ENCODE measurements around the gene GRID1.
A peak's percentile ranks its signal among the peaks of the same experiment; 100 is the strongest.

The GRID1 gene

DNA sequence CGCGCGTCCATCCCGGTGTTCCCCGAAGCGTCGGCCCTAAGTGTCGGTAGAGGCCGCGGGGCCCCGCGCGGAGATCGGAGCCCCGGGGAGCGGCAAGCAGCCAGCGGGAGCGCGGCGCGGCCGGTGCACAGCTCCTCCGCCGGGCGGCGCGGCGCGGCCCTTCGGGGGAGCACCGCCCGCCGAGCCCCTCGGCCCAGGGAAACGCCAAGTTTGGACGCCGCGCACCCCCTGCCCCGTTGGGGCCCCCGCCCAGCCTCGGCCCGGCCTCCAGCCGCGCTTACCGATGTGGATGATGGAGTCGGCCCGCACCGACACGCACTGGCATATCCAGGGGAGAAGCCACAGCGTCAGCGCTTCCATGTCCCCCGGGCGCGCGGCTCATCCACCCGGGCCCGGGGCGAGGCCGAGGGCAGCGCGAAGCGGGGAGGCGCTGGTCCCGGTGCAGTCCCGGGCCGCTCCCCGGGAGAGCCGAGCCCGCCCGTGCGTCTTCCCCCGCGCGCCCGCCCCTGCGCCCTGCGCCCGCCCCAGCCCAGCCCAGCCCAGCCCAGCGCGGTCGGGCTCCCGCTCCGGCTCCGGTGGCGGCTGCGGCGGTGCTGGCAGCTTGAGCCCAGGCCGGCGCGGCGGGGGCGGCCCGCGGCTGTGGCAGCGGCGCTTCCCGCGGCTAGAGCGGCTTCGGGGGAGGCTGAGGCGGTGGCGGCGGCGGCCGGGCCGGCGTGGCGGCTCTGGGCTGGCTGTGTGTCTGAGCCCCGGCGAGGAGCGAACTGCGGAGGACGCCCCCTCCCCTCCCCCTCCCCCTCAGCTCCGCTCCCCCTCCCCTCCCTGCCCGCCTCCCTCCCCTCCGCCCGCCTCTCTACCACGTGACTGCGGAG, at the start of gene GRID1:
TSS of gene GRID1 (minus strand) at position 763 of the 869 bp plus-strand sequence.
- DNase-seq, result no peak

DNA sequence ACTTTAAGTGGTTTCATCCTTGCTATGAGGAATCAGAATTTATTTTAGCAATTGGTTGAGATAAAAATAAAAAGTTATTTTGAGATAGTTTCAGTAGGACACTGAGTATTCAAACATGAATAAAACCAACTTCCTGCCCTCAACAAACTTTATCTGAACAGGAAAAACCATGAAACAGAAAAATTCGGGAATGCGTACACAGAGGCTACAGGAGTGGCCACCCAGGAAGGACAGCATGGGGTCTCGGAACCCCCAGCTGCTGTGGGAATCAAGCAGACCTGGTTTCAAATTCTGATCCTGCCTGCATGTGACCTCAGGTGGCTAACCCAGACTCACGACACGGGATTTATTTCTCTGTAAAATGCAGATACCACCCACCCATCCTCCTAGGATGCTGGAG, 49.0 kb upstream of the GRID1 start:
- DNase-seq, result no peak

DNA sequence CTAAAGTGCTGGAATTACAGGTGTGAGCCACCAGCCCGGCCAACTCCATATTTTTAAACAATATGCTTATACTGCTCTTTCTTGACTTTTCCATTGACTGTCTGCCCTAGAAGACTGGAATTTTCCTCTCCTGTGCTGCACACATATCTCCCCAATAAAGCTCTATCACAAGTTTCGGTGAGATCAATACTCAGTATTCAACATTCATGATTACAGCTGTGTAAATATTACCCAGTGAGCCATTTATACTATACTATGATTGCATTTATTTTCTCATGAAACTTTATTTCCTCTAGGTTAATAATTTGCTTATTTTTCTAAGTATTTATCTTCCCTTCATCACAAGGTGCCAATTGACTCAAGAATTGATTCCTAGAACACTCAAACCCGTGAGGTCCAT, 48.5 kb upstream of the GRID1 start:
- DNase-seq, result no peak

DNA sequence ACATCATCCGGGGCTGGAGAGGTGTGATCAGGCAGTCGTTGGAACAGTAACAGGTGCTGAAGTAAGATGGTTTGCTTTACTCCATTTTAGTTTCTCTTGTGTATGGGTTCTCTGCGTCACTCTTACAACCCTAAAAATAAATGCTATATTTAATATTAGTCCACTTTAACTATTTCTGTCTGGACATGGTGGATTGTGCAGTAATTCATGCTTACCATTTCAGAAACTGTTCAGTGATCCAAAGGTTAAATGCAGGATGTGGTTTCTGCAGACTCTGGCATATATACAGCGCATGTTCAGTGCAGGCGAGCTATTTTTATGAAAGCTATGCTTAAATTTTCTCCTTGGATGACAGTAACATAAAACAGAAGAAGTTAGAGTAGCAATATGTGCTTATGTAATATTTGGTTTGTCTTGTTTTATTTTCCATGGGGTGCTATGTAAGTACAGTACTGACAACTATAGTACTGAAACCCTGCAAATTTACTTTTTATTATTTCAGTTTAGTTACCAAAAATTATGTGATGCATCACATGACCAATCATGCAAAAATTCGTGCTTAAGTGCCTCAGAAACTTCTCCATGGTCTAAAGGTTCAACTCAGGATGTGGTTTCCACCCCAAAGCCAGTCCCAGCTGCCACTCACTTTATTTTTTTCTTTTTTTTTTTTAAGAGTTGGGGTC, 46.6 kb upstream of the GRID1 start:
- DNase-seq, result peak; percentile 30 to 39

DNA sequence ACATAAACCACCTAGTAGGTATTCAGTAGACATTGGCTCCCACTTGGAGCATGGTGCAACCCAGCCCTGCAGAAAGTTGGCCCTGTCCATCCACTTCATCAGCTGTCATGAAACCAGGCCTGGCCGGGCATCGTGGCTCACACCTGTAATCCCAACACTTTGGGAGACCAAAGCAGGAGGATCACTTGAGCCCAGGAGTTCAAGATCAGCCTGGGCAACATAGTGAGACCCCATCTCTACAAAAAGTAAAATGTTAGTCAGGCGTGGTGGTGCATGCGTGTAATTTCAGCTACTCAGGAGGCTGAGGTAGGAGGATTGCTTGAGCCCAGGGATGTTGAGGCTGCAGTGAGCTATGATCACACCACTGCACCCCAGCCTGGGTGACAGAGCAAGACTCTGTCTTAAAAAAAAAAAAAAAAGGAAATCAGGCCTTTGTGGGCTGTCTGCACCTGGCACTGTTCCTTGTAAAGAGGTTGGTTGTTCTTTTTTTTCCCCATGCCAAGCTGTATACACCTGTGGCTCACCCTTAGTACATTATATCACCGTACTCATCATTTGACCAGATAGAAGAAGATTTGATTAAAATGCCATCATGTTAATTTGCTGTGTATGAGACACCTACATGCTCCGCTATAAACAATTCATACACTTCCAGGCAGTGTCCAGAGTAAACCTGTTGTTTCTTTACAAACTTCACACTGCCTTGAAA, 45.4 kb upstream of the GRID1 start:
- no peak for DNase-seq

DNA sequence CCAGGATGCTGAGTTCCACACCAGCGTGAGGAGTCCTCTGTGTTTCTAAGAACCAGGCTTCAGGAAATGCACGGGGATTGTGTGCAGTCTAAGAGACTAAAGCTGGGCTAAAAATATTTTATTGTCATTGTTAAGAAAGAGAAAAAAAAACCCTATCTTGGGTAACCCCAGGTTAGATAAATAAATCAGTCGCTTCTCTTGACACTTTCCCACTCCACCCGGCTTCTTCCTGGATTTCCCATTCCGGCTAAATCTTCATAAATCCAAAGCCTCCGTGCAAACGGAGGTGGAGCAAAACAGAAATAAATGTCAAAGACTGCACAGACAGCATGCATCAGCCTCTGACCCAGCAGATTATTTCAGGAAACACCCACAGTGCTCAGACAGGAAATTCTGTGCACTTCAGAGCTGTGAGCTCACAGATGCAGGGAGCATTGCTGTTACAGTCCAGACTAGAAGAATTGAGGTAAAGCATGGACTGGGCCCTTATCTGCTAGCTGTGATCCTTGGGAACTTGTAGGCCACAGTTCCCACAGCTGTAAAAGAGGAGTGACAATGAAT, 44.8 kb upstream of the GRID1 start:
- DNase-seq, result peak; percentile 24 to 56

DNA sequence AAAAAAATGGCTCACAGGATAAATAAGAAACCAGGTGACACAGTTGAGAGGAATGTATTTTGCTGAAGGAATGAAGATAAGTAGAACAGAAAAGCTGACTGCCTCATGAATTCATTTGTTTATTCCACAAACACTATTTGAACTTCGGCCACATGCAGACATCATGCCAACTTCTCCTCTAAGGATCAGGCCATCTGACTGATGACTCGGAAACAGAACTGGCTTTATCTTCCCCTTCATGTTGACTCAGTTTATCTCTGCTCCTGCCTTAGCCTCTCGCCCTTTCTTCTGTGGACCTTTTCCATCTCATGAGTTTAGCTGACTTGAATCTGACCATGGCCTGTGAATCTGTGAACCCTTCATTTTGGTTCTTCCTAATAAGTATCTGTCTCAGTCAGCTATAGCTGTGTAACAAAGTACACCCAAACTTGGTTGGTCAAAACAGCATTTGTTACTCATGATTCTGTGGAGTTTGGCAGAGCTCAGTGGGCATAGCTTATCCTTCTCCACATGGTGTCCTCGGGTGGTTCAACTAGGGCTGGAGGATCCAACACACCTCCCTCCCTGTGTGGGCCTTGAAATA, 44.0 kb upstream of the GRID1 start:
- DNase-seq, result no peak

DNA sequence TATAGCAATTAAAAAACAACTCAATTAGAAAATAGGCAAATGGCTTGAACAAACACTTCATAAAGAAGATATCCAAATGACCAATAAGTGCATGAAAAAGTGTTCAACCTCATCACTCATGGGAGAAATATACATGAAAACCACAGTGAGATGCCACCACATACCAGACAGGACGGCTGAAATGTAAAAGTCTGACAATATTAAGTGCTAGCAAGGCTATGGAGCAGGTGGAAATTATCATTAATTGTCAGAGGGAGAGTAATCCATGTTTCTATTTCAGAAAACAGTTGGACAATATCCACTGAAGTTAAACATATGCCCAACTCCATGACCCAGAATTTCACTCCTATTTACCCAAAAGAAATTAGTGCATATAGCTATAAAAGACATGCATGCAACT, 42.6 kb upstream of the GRID1 start:
- DNase-seq, result no peak

DNA sequence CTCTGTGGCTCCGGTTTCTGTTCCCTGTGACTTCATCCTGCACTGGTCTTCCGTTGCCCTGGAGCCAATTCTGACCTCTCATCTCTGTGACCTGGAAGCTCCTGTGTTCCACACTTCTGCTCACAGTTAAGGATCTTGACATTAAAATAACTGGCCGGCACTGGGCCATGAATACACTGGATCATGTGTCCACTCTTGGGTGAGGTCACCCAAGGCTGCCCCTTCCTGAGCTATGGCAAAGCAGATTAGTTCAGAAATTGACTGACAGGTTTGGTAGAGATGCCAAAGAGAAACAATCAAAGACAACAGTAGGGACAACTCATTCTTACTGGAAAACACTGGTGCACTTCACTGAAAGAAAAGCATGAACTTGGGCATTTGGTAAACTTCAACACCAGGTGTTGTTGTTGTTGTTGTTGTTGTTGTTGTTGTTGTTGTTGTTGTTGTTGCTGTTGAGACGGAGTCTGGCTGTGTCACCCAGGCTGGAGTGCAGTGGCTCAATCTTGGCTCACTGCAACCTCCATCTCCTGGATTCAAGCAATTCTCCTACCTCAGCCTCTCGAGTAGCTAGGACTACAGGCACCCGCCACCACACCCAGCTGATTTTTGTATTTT, 36.7 kb upstream of the GRID1 start:
- DNase-seq, result no peak

DNA sequence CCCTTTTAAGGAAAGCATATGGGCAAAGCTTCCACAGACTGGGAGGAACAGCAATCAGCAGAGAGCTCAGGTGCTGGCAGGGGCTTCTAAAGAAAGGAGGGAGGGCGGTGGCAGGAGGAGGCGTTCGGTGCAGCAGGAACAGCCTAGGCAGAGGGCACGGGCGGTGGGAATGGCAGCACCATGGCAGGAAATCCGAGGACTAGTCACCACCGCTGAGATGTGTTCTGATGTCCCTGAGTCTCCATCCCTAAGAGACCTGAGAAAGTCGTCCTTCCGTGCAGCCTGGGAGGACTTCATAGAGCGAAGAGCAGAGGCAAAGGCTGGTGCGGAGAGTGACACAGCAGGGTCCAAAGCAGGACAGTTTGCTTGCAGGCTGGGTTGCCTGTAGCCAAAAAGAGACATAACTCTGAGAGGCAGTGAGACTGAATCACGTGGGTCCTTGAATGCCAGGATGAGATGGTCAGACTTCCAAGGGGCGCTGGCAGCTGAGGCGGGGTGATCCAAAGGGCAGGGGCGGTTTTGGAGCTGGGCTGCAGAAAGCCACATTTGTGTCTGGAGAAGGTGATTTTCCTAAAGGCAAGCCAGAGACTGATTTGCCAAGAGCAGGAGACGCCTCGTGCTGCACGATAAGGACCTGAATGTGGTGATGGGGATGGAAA, 35.8 kb upstream of the GRID1 start:
- DNase-seq, result no peak

DNA sequence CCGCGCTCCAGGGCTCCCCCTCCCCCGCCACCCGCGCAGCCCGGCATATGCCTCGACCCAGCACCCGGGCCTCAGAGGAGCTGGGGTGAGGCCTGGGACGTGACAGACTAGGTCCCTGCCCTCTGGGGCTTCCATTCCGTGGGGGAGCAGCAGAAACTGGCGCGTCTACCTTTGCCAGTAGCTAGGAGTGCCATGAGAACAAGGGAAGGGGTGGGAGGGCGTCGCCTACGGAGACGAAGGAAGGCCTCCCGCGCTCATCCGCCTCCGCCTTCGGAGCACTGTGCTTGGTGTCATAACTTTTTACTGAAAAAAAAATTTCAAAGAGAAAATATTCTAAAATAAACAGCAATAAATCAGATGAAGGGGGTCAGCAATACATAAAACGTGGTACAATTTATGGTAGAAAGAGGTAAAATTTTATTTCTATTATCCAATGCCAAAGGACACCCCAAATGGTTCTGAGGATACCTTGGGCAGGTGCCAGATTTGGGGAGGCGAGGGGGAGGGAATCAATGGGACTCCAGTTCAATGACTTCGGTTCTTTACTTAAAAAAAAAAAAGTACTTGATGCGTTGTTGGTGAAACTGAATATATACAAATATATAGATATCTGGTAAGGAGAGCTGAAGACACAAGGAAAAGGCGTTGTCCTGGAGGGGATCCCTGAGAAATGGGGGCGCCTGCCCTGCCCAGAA, 35.1 kb upstream of the GRID1 start:
- no peak for DNase-seq

DNA sequence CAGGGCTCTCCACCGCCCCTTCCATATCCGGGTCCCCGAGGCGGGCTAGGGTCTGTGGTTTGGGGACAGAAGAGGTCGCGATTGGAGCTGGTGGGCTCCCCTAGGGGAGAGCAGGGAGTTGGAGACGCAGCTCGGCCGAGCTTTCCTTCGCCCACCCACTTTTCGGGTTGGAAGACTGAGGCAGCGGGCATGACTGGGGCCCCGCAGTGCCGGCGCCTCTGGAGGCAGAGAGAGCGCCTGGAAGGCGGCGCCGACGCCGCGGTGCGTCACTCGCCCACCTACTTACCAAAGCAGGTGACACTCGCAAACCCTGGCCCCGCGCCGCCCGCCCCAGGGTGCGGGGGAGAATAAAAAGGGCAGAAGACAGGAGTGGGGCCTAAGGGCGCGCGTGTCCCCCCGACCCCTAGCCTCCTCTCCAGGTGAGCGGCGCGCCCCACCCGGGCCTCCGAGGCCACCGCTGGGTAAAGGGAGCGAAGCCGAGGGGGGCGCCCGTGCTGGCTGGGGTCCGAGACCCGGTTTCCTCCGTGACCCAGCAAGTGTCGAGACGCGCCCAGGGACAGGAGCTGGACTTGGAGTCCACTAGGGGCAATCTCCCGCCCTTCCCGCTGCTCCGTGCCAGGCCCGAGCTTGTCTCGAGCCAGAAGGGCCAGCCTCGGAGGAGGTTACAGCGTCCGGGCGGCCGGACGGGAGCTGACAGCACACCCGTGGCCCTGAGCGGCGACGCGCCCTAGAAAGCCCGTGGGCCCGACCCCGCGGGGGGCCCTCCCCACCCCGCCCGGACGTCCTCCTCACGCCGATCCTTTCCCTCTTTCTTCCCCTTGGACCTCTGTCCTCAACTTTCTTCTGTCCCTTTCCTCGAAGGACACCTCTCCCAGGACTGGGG, 34.4 kb upstream of the GRID1 start:
- DNase-seq, result peak in 1 of 2 experiments; percentile 21

DNA sequence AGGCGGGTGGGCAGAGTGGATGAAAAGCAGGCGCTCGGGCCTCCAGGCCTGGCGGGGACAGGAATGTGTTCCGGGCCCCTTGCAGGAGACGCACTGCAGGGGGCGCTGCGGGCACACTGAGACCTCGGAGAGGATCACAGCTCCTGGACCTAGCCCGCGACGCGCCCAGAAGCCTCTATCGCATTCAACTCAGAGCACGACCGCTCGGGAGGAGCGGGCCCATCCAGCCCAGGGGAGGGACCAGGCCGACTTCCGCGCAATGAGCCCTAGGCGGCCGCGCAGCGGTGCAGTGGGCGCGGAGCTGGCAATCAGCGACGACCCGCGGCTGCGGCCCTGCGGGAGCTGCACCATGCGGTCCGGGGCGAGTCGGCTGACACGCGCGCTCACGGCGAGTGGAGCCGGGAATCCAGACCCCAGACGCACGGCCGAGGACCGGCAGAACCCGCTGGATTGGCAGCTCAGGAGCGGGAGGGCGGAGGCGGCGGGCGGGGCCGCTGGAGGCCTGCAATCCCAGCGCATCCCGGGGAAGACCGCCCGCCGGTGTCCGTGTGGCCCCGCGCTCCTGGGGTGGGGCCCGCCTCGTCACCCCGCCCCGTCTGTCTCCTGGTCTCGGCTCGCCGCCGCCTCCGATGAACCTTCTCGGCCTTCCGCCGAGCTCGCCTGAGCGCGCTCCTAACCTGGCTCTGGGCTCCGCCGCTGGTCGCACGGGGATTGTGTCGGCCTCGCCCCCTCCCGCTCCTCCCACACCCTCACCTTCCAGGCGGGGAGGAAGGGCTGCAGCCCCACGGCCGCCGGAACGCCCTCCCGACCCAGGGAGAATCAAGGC, 33.5 kb upstream of the GRID1 start:
- DNase-seq, result peak; percentile 89

DNA sequence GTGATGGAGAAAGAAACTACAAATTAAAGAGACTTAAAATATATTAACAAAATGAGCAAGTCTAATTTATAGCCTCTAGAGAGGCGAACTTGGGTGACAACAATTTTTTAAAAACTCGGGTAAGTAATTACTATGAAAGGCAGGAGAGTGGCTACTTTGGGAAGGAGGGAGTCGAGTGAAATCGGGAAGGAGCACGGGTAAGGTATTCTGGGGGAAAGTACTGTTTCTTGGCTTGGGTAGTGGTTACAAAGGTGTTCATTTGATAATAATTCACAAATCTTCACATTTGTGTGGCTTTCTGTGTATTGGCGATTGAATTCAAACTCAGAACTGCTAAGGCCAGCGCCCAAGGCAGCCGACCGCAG, 32.9 kb upstream of the GRID1 start:
- DNase-seq, result no peak

DNA sequence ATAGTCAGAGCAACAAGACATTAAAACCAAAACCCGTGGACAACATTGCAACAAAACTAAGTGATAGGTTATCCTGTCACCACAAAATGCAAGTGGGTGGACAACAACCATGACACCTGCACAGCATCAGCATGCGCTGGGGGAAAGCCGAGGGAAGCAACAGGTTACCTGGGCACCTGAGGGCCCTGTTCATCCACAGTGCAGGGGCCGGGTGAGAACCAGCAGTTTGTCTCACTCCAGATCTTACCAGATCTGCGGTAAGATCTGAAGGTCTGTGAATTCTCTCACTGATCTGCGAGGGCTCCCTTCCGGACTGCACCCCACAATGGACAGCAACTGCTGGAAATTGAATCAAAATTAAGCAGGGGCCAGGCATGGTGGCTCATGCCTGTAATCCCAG, 30.5 kb upstream of the GRID1 start:
- no peak for DNase-seq

DNA sequence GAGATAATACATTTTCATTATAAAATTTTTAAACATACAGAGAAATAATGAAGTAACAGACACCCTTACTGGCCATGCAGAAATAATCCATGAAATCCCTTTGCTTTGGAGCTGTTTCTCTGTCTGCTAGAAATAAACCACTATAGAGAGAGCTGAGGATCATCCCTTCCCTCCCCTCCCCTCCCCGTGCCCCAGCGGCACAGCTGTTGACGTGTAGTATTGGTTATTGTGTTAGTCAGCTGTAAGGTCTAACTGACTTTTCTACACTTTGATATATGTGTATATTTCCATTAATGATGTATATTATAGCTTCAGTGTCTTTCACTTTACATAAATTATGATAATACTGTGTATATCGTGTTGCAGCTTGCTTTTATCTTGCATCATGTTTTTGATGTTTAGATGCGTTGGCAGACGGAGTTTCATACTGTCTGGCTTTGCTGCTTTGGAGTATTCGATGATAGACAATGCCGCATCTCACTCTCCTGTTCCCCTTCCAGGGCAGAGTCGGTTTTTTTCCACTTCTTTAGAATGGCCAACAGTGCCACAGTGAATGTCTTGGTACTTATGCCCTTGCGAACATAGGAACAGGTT, 27.4 kb upstream of the GRID1 start:
- no peak for DNase-seq

DNA sequence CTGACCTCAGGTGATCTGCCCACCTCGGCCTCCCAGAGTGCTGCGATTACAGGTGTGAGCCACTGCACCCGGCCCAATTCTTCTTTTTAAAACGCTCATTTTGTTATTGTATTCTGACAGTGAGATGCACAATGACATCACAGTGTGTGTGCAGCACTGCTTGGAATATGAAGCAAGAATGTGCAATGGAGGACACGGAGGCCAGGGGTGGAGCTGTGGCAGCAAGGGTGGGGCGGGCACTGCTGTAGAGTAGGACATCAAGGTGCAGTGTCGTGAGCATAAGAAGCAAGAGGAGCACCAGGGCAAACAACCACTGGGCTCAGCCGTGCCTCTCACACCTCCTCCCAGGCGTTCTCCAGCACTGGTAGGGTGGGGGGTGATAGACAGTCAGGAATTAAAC, 26.8 kb upstream of the GRID1 start:
- DNase-seq, result no peak

DNA sequence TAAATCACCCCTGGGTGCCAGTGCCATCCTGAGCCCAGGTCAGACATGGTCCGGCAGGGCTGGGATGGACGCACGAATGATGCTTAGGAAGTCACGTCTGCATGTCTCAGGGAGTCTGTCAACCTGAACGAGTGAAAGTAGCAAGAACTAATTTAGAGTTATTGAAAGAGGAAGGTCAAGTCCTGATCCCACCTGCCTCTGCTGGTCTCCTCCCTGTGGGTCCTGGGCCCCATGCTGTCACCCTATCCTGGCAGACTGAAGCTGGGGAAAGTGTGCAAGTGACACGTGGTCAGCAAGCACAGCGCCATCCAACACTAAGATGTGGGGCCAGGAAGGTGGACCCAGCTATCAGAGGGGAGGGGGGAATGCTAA, 26.1 kb upstream of the GRID1 start:
- no peak for DNase-seq
